ENCODE measurements around the gene CCBE1. TPM values are rescaled to one million over a fixed set of nuclear protein-coding genes. Genes with fewer than 3 reads are reported as not detected.
"Not testable (repeated sequence)": the region's sequence is repeated elsewhere in the genome, so short reads cannot be mapped to it uniquely, and the experiment has no call there.

The CCBE1 gene
- 0.05 TPM for total RNA-seq
- long read RNA-seq: 0 reads

GRCh38 chr18:59697236-59697932 is at the start of gene CCBE1:
Gene CCBE1, minus strand, starts transcription at chr18:59697423.
- intact Hi-C loops (cut with DNase I): loop anchor here (5.0 kb wide), 1 partner anchor 240 kb away; no protein-coding TSS in a partner anchor
- no peak for DNase-seq (ENCODE audit: low spot score)

- intact Hi-C loops (cut with DNase I): no loop called here
- DNase-seq (ENCODE audit: low spot score): no peak
These were observed 47.1 kb upstream of the CCBE1 start for GRCh38 chr18:59744271-59744721.

- no peak for DNase-seq (ENCODE audit: low spot score)
- intact Hi-C loops (cut with DNase I): no loop called here
These were observed 46.3 kb upstream of the CCBE1 start for GRCh38 chr18:59743566-59743965.

- intact Hi-C loops (cut with DNase I): no loop called here
- no peak for DNase-seq (ENCODE audit: low spot score)
These were observed 45.3 kb upstream of the CCBE1 start for GRCh38 chr18:59742325-59743111.

GRCh38 chr18:59740141-59740540 is 42.9 kb upstream of the CCBE1 start:
- intact Hi-C loops (cut with DNase I): no loop called here
- no peak for DNase-seq (ENCODE audit: low spot score)

- DNase-seq (ENCODE audit: low spot score): no peak
- intact Hi-C loops (cut with DNase I): no loop called here
These were observed 40.6 kb upstream of the CCBE1 start for GRCh38 chr18:59737776-59738300.

GRCh38 chr18:59737335-59737734 is 40.1 kb upstream of the CCBE1 start:
- DNase-seq (ENCODE audit: low spot score); intact Hi-C loops (cut with DNase I): not testable (repeated sequence)

- intact Hi-C loops (cut with DNase I): no loop called here
These were observed 38.8 kb upstream of the CCBE1 start for GRCh38 chr18:59736061-59736460.

GRCh38 chr18:59735269-59735860 is 38.1 kb upstream of the CCBE1 start:
- intact Hi-C loops (cut with DNase I): no loop called here
- DNase-seq (ENCODE audit: low spot score): no peak

More at GRCh38 chr18:59736061-59736460, 38.8 kb upstream of the CCBE1 start:
- no peak for DNase-seq (ENCODE audit: low spot score)

GRCh38 chr18:59733421-59733820 is 36.2 kb upstream of the CCBE1 start:
- intact Hi-C loops (cut with DNase I): no loop called here
- DNase-seq (ENCODE audit: low spot score): no peak

GRCh38 chr18:59730896-59731295 is 33.7 kb upstream of the CCBE1 start:
- DNase-seq (ENCODE audit: low spot score): no peak
- intact Hi-C loops (cut with DNase I): no loop called here

GRCh38 chr18:59729781-59730180 is 32.6 kb upstream of the CCBE1 start:
- no peak for DNase-seq (ENCODE audit: low spot score)
- intact Hi-C loops (cut with DNase I): no loop called here

GRCh38 chr18:59728816-59729215 is 31.6 kb upstream of the CCBE1 start:
- no peak for DNase-seq (ENCODE audit: low spot score)
- intact Hi-C loops (cut with DNase I): no loop called here

GRCh38 chr18:59725142-59725541 is 27.9 kb upstream of the CCBE1 start:
- DNase-seq (ENCODE audit: low spot score): no peak
- intact Hi-C loops (cut with DNase I): no loop called here

- intact Hi-C loops (cut with DNase I): no loop called here
- no peak for DNase-seq (ENCODE audit: low spot score)
These were observed 26.9 kb upstream of the CCBE1 start for GRCh38 chr18:59724103-59724502.

- intact Hi-C loops (cut with DNase I): no loop called here
These were observed 24.7 kb upstream of the CCBE1 start for GRCh38 chr18:59721931-59722330.

GRCh38 chr18:59721211-59721610 is 24.0 kb upstream of the CCBE1 start:
- intact Hi-C loops (cut with DNase I): no loop called here
- no peak for DNase-seq (ENCODE audit: low spot score)

More at GRCh38 chr18:59721931-59722330, 24.7 kb upstream of the CCBE1 start:
- no peak for DNase-seq (ENCODE audit: low spot score)

GRCh38 chr18:59719544-59720181 is 22.4 kb upstream of the CCBE1 start:
- no peak for DNase-seq (ENCODE audit: low spot score)
- intact Hi-C loops (cut with DNase I): no loop called here

GRCh38 chr18:59718464-59719157 is 21.4 kb upstream of the CCBE1 start:
- intact Hi-C loops (cut with DNase I): no loop called here

More at GRCh38 chr18:59718464-59719157, 21.4 kb upstream of the CCBE1 start:
- peak; percentile 31 for DNase-seq (ENCODE audit: low spot score)
